GM21825 (cell line): ENCODE data around the gene KLHL11.
A peak's percentile ranks its signal among the peaks of the same experiment; 100 is the strongest.

Source experiments
- ATAC-seq: cut with Tn5 transposase; IDR thresholded peaks from one replicate; pipeline ENCODE4 v1.9.1; 2021; ENCODE audit warnings: mild to moderate bottlenecking, moderate library complexity; ENCODE audit not compliant: unreplicated experiment

The KLHL11 gene

GRCh38 chr17:41811549-41812380 lies 53.5 kb downstream of the KLHL11 start, which contains the start of gene P3H4:
TSS of gene P3H4 (minus strand) at chr17:41811949. CDS start at chr17:41811915, 34 bp downstream.
- ATAC-seq: peak; percentile 74

GRCh38 chr17:41810659-41811548 lies 54.3 kb downstream of the KLHL11 start:
- no peak for ATAC-seq

GRCh38 chr17:41806685-41807445 lies 58.4 kb downstream of the KLHL11 start:
- no peak for ATAC-seq
